Measurements from ENCODE around the gene CD109.

DNA sequence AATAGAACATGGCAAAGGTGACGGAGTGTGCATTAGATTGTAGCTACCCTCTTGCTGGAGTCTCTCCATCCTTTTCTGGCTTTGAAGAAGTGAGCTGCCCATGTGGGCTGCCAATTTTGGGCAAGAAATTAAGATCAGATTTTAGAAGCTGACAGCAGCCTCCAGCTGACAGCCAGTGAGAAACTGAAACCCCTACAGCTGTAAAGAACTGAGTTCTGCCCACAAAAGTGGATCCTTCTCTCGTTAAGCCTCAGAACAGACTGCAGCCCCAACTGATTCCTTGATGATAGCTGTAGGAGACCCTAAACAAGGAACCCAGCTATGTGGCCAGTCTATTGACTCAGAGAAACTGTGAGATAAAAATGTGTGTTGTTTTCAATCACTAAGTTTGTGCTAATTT is 134.1 kb downstream of the CD109 start:
- no peak for TF ChIP-seq POLR2A (IDR thresholded peaks at IDR 0.05)
- TF ChIP-seq, protein P1, sequence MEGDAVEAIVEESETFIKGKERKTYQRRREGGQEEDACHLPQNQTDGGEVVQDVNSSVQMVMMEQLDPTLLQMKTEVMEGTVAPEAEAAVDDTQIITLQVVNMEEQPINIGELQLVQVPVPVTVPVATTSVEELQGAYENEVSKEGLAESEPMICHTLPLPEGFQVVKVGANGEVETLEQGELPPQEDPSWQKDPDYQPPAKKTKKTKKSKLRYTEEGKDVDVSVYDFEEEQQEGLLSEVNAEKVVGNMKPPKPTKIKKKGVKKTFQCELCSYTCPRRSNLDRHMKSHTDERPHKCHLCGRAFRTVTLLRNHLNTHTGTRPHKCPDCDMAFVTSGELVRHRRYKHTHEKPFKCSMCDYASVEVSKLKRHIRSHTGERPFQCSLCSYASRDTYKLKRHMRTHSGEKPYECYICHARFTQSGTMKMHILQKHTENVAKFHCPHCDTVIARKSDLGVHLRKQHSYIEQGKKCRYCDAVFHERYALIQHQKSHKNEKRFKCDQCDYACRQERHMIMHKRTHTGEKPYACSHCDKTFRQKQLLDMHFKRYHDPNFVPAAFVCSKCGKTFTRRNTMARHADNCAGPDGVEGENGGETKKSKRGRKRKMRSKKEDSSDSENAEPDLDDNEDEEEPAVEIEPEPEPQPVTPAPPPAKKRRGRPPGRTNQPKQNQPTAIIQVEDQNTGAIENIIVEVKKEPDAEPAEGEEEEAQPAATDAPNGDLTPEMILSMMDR (IDR thresholded peaks at IDR 0.05) = no peak
